HepG2 (cell line): ENCODE measurements around the gene PLXNB2. TPM values are rescaled to one million over a fixed set of nuclear protein-coding genes. Genes with fewer than 3 reads are reported as not detected.
A peak's percentile ranks its signal among the peaks of the same experiment; 100 is the strongest.

ENCODE experiments used
- ASH2L ChIP-seq: fragments of 300-600, 200-600 bp; sonication (generic); IDR thresholded peaks from 2 replicates; pipeline ENCODE4 v1.7.0; 2017; ENCODE audit warnings: low read depth, mild to moderate bottlenecking, moderate library complexity, mixed read lengths, low read length; ENCODE audit not compliant: insufficient read length
- CREBL2 ChIP-seq: sonication (generic); formaldehyde crosslinking; IDR thresholded peaks from 2 replicates; pipeline ENCODE4 v1.8.1; 2023; ENCODE audit warnings: missing genetic modification reagents, mild to moderate bottlenecking, borderline replicate concordance
- ESRRA ChIP-seq: sonication (generic); formaldehyde crosslinking; IDR thresholded peaks from 2 replicates; pipeline ENCODE4 v1.5.1; 2020; ENCODE audit warnings: mild to moderate bottlenecking, low read depth, missing genetic modification reagents
- GMEB2 ChIP-seq: IDR thresholded peaks from 2 replicates; pipeline ENCODE4 v1.6.1; 2016; ENCODE audit warnings: missing biosample characterization, missing genetic modification reagents, low read depth
- MAFG ChIP-seq: sonication (generic); formaldehyde crosslinking; IDR thresholded peaks from 2 replicates; pipeline ENCODE4 v1.5.1; 2020; ENCODE audit warnings: mild to moderate bottlenecking, missing genetic modification reagents
- MLXIP ChIP-seq: sonication (generic); formaldehyde crosslinking; IDR thresholded peaks from 2 replicates; pipeline ENCODE4 v1.9.0; 2021; ENCODE audit warnings: missing genetic modification reagents, borderline replicate concordance
- PLSCR1 ChIP-seq: sonication (generic); formaldehyde crosslinking; IDR thresholded peaks from 2 replicates; pipeline ENCODE4 v1.5.0; 2020; ENCODE audit warnings: missing genetic modification reagents, mild to moderate bottlenecking, borderline replicate concordance
- RARG ChIP-seq: sonication (generic); formaldehyde crosslinking; IDR thresholded peaks from 2 replicates; pipeline ENCODE4 v1.4.0; 2020; ENCODE audit warnings: low read depth, mild to moderate bottlenecking, missing genetic modification reagents
- REL ChIP-seq: sonication (generic); formaldehyde crosslinking; conservative IDR thresholded peaks from 2 replicates; pipeline ENCODE4 v1.8.0; 2022; ENCODE audit warnings: mild to moderate bottlenecking, missing genetic modification reagents, moderate library complexity
- RORA ChIP-seq: sonication (generic); formaldehyde crosslinking; IDR thresholded peaks from 2 replicates; pipeline ENCODE4 v1.5.0; 2020; ENCODE audit warnings: mild to moderate bottlenecking, missing genetic modification reagents, moderate library complexity
- SCMH1 ChIP-seq: sonication (generic); formaldehyde crosslinking; IDR thresholded peaks from 2 replicates; pipeline ENCODE4 v1.9.0; 2021; ENCODE audit warnings: missing genetic modification reagents, mild to moderate bottlenecking, borderline replicate concordance
- SMC3 ChIP-seq: IDR thresholded peaks from 2 replicates; pipeline ENCODE4 v1.6.1; 2011; ENCODE audit warnings: low read length, improper control_type of control experiment
- SUZ12 ChIP-seq: fragments of 150-350 bp; IDR thresholded peaks from 2 replicates; pipeline ENCODE4 v1.6.1; 2014; ENCODE audit warnings: low read depth, low read length
- YY1 ChIP-seq: IDR thresholded peaks from 2 replicates; pipeline ENCODE4 v1.6.1; 2011; ENCODE audit warnings: low read length, low read depth, moderate library complexity, mild to moderate bottlenecking; ENCODE audit not compliant: insufficient read depth, insufficient replicate concordance
- ZKSCAN8 ChIP-seq: IDR thresholded peaks from 2 replicates; pipeline ENCODE4 v1.6.1; 2016; ENCODE audit warnings: borderline replicate concordance, missing genetic modification reagents, missing compliant biosample characterization
- ZMYM2 ChIP-seq: sonication (generic); formaldehyde crosslinking; IDR thresholded peaks from 2 replicates; pipeline ENCODE4 v1.8.0; 2022; ENCODE audit warnings: mild to moderate bottlenecking, missing genetic modification reagents
- ZMYM4 ChIP-seq: sonication (generic); formaldehyde crosslinking; IDR thresholded peaks from 2 replicates; pipeline ENCODE4 v1.8.1; 2023; ENCODE audit warnings: mild to moderate bottlenecking, missing genetic modification reagents
- ZNF282 ChIP-seq: fragments of 450-650 bp; IDR thresholded peaks from 2 replicates; pipeline ENCODE4 v1.6.1; 2018; ENCODE audit not compliant: partially characterized antibody
- ZNF446 ChIP-seq: sonication (generic); formaldehyde crosslinking; IDR thresholded peaks from 2 replicates; pipeline ENCODE4 v1.5.0; 2020; ENCODE audit warnings: mild to moderate bottlenecking, missing genetic modification reagents
- ZNF687 ChIP-seq: sonication (generic); formaldehyde crosslinking; IDR thresholded peaks from 2 replicates; pipeline ENCODE4 v1.5.1; 2020; ENCODE audit warnings: mild to moderate bottlenecking, missing genetic modification reagents, moderate library complexity
- ZNF713 ChIP-seq: sonication (generic); formaldehyde crosslinking; IDR thresholded peaks from 2 replicates; pipeline ENCODE4 v1.4.0; 2020; ENCODE audit warnings: mild to moderate bottlenecking, missing genetic modification reagents
- polyA plus RNA-seq, 8 experiments: library from polyadenylated mRNA; depleted of rRNA in 3 of 8; stranded (reverse) in 7 of 8; unstranded in 1 of 8; fragments of >200 nt; fragmentation: Illumina TruSeq in 4 of 8; extraction: Trizol in 4 of 8; gene quantifications; 2 replicates each; pipeline versions ENCODE4 v1.2.1 to v1.2.3, GENCODE V29; 2011 to 2016; ENCODE audit warnings: low read depth in 4 of 8, missing spikeins in 1 of 8, mixed read lengths in 1 of 8; ENCODE audit not compliant: insufficient read depth in 1 of 8
- total RNA-seq, 5 experiments: library from RNA; depleted of rRNA; stranded (reverse); fragments of >200 nt; fragmentation: Illumina TruSeq; extraction: Trizol; gene quantifications; 2 replicates each; pipeline ENCODE4 v1.2.3, GENCODE V29; 2016; ENCODE audit warnings: low read depth in 1 of 5

PLXNB2 gene
- total and polyA plus RNA-seq, 2 of the 13 experiments (the other 11 are each of a cell fraction or from before 2014, with no cell fraction given) = 32.6 to 68.9 TPM

- no peak for TF ChIP-seq GMEB2
- TF ChIP-seq RARG (CRISPR knock-in tag) = no peak
- TF ChIP-seq PLSCR1 (CRISPR knock-in tag) = no peak
- no peak for TF ChIP-seq ESRRA (CRISPR knock-in tag)
- no peak for TF ChIP-seq RORA (CRISPR knock-in tag)
- no peak for TF ChIP-seq MLXIP (CRISPR knock-in tag)
- no peak for TF ChIP-seq ZMYM4 (CRISPR knock-in tag)
- TF ChIP-seq ZNF446 (CRISPR knock-in tag) = no peak
- no peak for TF ChIP-seq ZNF713 (CRISPR knock-in tag)
- TF ChIP-seq CREBL2 (CRISPR knock-in tag) = no peak
- TF ChIP-seq SUZ12 = no peak
- TF ChIP-seq ASH2L = peak; percentile 38
- no peak for TF ChIP-seq SCMH1 (CRISPR knock-in tag)
- TF ChIP-seq SMC3 = peak; percentile 62
- TF ChIP-seq ZNF282 = no peak
- TF ChIP-seq REL (CRISPR knock-in tag) = no peak
- TF ChIP-seq MAFG (CRISPR knock-in tag) = no peak
- peak; percentile 39 for TF ChIP-seq YY1
- TF ChIP-seq ZKSCAN8 = no peak
- TF ChIP-seq ZMYM2 (CRISPR knock-in tag) = no peak
- TF ChIP-seq ZNF687 (CRISPR knock-in tag) = peak; percentile 74
These were observed 34.7 kb upstream of the PLXNB2 start (continued) for GRCh38 chr22:50341977-50342650.
